Prostate gland (tissue), 2 donors: Measurements from ENCODE around the gene NUAK2. TPM values are rescaled to one million over a fixed set of nuclear protein-coding genes. Genes with fewer than 3 reads are reported as not detected.

ENCODE experiments used
- DNase-seq: peaks from one replicate; pipeline ENCODE4 v3.0.0-alpha.2; 2019; ENCODE audit warnings: low spot score
- H3K27ac ChIP-seq, 2 donors: fragments of 200-600 bp; sonication (generic); 2 replicates each; pipeline ENCODE4 v1.5.1; 2017 to 2019
- H3K27me3 ChIP-seq: fragments of 200-600 bp; sonication (generic); replicated peaks from 2 replicates; pipeline ENCODE4 v1.5.1; 2019; ENCODE audit not compliant: insufficient read depth
- H3K36me3 ChIP-seq, 2 donors: fragments of 200-600 bp; sonication (generic); 1 replicate in 1 of 2; 2 replicates in 1 of 2; pipeline versions ENCODE4 v1.5.1 to v1.8.1; 2017 to 2019
- H3K4me1 ChIP-seq: fragments of 200-600 bp; sonication (generic); replicated peaks from 2 replicates; pipeline ENCODE4 v1.5.1; 2019
- H3K4me3 ChIP-seq, 2 donors: fragments of 200-600 bp; sonication (generic); 2 replicates each; pipeline ENCODE4 v1.5.1; 2017 to 2019
- H3K9me3 ChIP-seq: fragments of 200-600 bp; sonication (generic); 2 replicates; pipeline ENCODE4 v1.5.1; 2017
- POLR2A ChIP-seq: fragments of 450-650 bp; IDR thresholded peaks from one replicate; pipeline ENCODE4 v1.6.1; 2016; ENCODE audit warnings: antibody characterized with exemption, mild to moderate bottlenecking
- POLR2AphosphoS5 ChIP-seq: sonication (generic); formaldehyde crosslinking; IDR thresholded peaks from one replicate; pipeline ENCODE4 v1.6.1; 2017; ENCODE audit warnings: antibody characterized with exemption
- WGBS: methylation state at CpG from one replicate; pipeline ENCODE4 v1.1.5; 2018; 5-methylcytosine and 5-hydroxymethylcytosine counted together
- intact Hi-C: fragments of 100-400 bp; cut with DNase I; formaldehyde crosslinking; loops from one replicate; pipeline ENCODE4 v1.14.2; 2022
- total RNA-seq, 2 donors: library from RNA; depleted of rRNA; stranded (reverse); fragments of >200 nt; gene quantifications; one replicate each; pipeline ENCODE4 v1.1.0, GENCODE V29; 2016
- TF ChIP-seq, protein P1 (sequence below), 4 experiments: fragments of 200-600 bp in 2 of 4; fragments of 450-650 bp in 2 of 4; sonication (generic) in 2 of 4; IDR thresholded peaks; 1 replicate in 3 of 4; 2 replicates in 1 of 4; pipeline ENCODE4 v1.5.1; 2016 to 2019; ENCODE audit warnings: antibody characterized with exemption in 4 of 4, mild to moderate bottlenecking in 2 of 4, moderate library complexity in 2 of 4

NUAK2 gene
- total RNA-seq, 2 donors from 2014 or later = 3.7 to 20.0 TPM

- Histone ChIP-seq H3K27me3 (no peaks in the 10 kb centered on the region), H3K4me3 (no peak within 1 kb of the TSS), H3K27ac (no peak within 1 kb of the TSS), H3K4me1 (no peaks in the 10 kb centered on the region), H3K9me3 (no peaks in the 10 kb centered on the region), H3K36me3 (no peaks in the 10 kb centered on the region)
- no peak for DNase-seq
- WGBS = 21% methylated on average over 15 of the region's 20 CpGs
- intact Hi-C loops = loop anchor here (10.0 kb wide), 1 partner anchor 168 kb away; no protein-coding TSS in a partner anchor
- TF ChIP-seq, protein P1, sequence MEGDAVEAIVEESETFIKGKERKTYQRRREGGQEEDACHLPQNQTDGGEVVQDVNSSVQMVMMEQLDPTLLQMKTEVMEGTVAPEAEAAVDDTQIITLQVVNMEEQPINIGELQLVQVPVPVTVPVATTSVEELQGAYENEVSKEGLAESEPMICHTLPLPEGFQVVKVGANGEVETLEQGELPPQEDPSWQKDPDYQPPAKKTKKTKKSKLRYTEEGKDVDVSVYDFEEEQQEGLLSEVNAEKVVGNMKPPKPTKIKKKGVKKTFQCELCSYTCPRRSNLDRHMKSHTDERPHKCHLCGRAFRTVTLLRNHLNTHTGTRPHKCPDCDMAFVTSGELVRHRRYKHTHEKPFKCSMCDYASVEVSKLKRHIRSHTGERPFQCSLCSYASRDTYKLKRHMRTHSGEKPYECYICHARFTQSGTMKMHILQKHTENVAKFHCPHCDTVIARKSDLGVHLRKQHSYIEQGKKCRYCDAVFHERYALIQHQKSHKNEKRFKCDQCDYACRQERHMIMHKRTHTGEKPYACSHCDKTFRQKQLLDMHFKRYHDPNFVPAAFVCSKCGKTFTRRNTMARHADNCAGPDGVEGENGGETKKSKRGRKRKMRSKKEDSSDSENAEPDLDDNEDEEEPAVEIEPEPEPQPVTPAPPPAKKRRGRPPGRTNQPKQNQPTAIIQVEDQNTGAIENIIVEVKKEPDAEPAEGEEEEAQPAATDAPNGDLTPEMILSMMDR (IDR thresholded peaks at IDR 0.05) = no peak
- TF ChIP-seq POLR2A = no peak
- TF ChIP-seq POLR2AphosphoS5 = no peak
Observed at GRCh38 chr1:205356440-205357139, 35.0 kb upstream of the NUAK2 start, which contains the start of gene KLHDC8A. Gene KLHDC8A, minus strand, starts transcription at chr1:205356922. Its CDS starts 13,318 bp downstream, at chr1:205343604.

- WGBS = 79% methylated on average over 3 of the region's 3 CpGs
- Histone ChIP-seq H3K36me3 (no peaks in the 10 kb centered on the region), H3K4me1 (no peaks in the 10 kb centered on the region), H3K4me3 (no peak overlapping the region), H3K27ac (no peak overlapping the region), H3K9me3 (no peaks in the 10 kb centered on the region), H3K27me3 (no peaks in the 10 kb centered on the region)
- DNase-seq = no peak
- intact Hi-C loops = loop anchor here (2.0 to 10.0 kb wide), 2 partner anchors 130 to 170 kb away; no protein-coding TSS in a partner anchor
- TF ChIP-seq, protein P1 (IDR thresholded peaks at IDR 0.05) = no peak
- TF ChIP-seq POLR2AphosphoS5 (no peak), POLR2A (no peak)
Observed at GRCh38 chr1:205355075-205355453, 33.5 kb upstream of the NUAK2 start.

- H3K4me1 ChIP-seq = no peaks in the 10 kb centered on the region
- H3K27me3 ChIP-seq = no peaks in the 10 kb centered on the region
- no peak overlapping the region for H3K27ac ChIP-seq
- no peaks in the 10 kb centered on the region for H3K9me3 ChIP-seq
- H3K4me3 ChIP-seq = no peak overlapping the region
- 46% methylated on average over 5 of the region's 5 CpGs for WGBS
- TF ChIP-seq POLR2A = no peak
- no peak for TF ChIP-seq POLR2AphosphoS5
- TF ChIP-seq, protein P1 (IDR thresholded peaks at IDR 0.05) = peak; percentile 61 to 76 (median 70)
- peak; percentile 60 for DNase-seq
- no peaks in the 10 kb centered on the region for H3K36me3 ChIP-seq
- intact Hi-C loops = loop anchor here (2.0 to 10.0 kb wide), 3 partner anchors 73 to 170 kb away; no protein-coding TSS in a partner anchor
Observed at GRCh38 chr1:205354259-205355074, 32.9 kb upstream of the NUAK2 start.

DNA sequence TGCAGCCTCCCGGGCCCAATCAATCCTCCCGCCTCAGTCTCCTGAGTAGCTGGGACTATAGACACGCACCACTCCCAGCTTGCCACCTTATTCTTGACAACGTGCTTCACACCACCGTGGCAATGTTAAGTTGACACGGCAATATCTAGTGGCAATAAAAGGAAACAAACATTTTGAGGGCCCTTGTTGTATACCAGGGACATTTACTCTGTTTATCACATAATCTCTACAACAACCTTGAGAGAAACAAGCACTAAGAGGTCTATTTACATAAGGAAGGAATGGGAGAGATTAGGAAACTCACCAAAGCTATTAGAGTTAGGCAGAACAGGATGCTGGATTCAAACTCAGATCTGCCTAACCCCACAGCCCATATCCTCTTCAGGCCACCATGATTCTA lies 32.1 kb upstream of the NUAK2 start:
- Histone ChIP-seq H3K27ac (no peak overlapping the region), H3K9me3 (no peaks in the 10 kb centered on the region), H3K27me3 (no peaks in the 10 kb centered on the region), H3K36me3 (no peaks in the 10 kb centered on the region), H3K4me3 (no peak overlapping the region), H3K4me1 (no peaks in the 10 kb centered on the region)
- TF ChIP-seq, protein P1 (IDR thresholded peaks at IDR 0.05) = no peak
- TF ChIP-seq POLR2A (no peak), POLR2AphosphoS5 (no peak)
- 86% methylated on average over 6 of the region's 6 CpGs for WGBS
- no peak for DNase-seq
- intact Hi-C loops = loop anchor here (2.0 to 10.0 kb wide), 3 partner anchors 74 to 171 kb away; no protein-coding TSS in a partner anchor
